Neural cell (in vitro differentiated cells): ENCODE results near the gene B4GALT1. TPM values are rescaled to one million over a fixed set of nuclear protein-coding genes. Genes with fewer than 3 reads are reported as not detected.

Experiments used
- H2AFZ ChIP-seq: fragments of 200-600, 300-800 bp; sonication (generic), shearing (Covaris generic); 2 replicates; pipeline ENCODE4 v1.6.0; 2014; ENCODE audit warnings: low read depth, mild to moderate bottlenecking, antibody characterized with exemption, low read length, moderate library complexity
- H3F3A ChIP-seq: fragments of 200-600 bp; shearing (Covaris generic); 2 replicates; pipeline ENCODE4 v1.6.1; 2016; ENCODE audit warnings: mild to moderate bottlenecking, moderate library complexity, mixed read lengths, antibody characterized with exemption, low read length; ENCODE audit not compliant: insufficient read depth, poor library complexity, severe bottlenecking
- H3K27ac ChIP-seq: fragments of 200-600, 300-800 bp; sonication (generic), shearing (Covaris generic); 2 replicates; pipeline ENCODE4 v1.5.1; 2014; ENCODE audit warnings: mild to moderate bottlenecking, low read length, moderate library complexity
- H3K27me3 ChIP-seq: fragments of 300-800, 200-600 bp; sonication (generic), shearing (Covaris generic); 2 replicates; pipeline ENCODE4 v1.6.0; 2014; ENCODE audit warnings: mild to moderate bottlenecking, low read depth, low read length, moderate library complexity; ENCODE audit not compliant: insufficient read depth
- H3K36me3 ChIP-seq: fragments of 300-800, 200-600 bp; sonication (generic), shearing (Covaris generic); 2 replicates; pipeline ENCODE4 v1.5.1; 2014; ENCODE audit warnings: mild to moderate bottlenecking, antibody characterized with exemption, low read length, moderate library complexity; ENCODE audit not compliant: insufficient read depth
- H3K4me2 ChIP-seq: fragments of 300-800, 200-600 bp; sonication (generic), shearing (Covaris generic); 2 replicates; pipeline ENCODE4 v1.6.0; 2014; ENCODE audit warnings: mild to moderate bottlenecking, low read length
- H3K4me3 ChIP-seq: fragments of 300-800, 200-600 bp; sonication (generic), shearing (Covaris generic); 2 replicates; pipeline ENCODE4 v1.5.1; 2014; ENCODE audit warnings: mild to moderate bottlenecking, low read length, moderate library complexity
- H3K79me2 ChIP-seq: fragments of 200-600 bp; shearing (Covaris generic); replicated peaks from 2 replicates; pipeline ENCODE4 v1.6.0; 2014; ENCODE audit warnings: mild to moderate bottlenecking, low read length, moderate library complexity; ENCODE audit not compliant: insufficient read depth
- H3K9ac ChIP-seq: fragments of 300-800, 200-600 bp; sonication (generic), shearing (Covaris generic); 2 replicates; pipeline ENCODE4 v1.6.1; 2016; ENCODE audit warnings: mild to moderate bottlenecking, low read length, mixed read lengths
- H3K9me2 ChIP-seq: fragments of 200-600 bp; shearing (Covaris generic); 2 replicates; pipeline ENCODE4 v1.6.1; 2016; ENCODE audit warnings: mild to moderate bottlenecking, low read length, mixed read lengths; ENCODE audit not compliant: insufficient read depth
- H3K9me3 ChIP-seq: fragments of 200-600, 300-800 bp; sonication (generic), shearing (Covaris generic); 2 replicates; pipeline ENCODE4 v1.6.1; 2016; ENCODE audit warnings: mild to moderate bottlenecking, mixed run types, low read length, moderate library complexity, mixed read lengths
- H4K20me1 ChIP-seq: fragments of 200-600 bp; shearing (Covaris generic); 2 replicates; pipeline ENCODE4 v1.6.1; 2016; ENCODE audit warnings: mild to moderate bottlenecking, mixed run types; ENCODE audit not compliant: insufficient read depth
- CTCF ChIP-seq: fragments of 450-650 bp; IDR thresholded peaks from 2 replicates; pipeline ENCODE4 v1.5.1; 2014; ENCODE audit warnings: antibody characterized with exemption, mild to moderate bottlenecking, moderate library complexity; ENCODE audit not compliant: poor library complexity, severe bottlenecking
- EP300 ChIP-seq: fragments of 450-650 bp; conservative IDR thresholded peaks from 2 replicates; pipeline ENCODE4 v1.6.1; 2014; ENCODE audit warnings: antibody characterized with exemption, mild to moderate bottlenecking, moderate library complexity; ENCODE audit not compliant: poor library complexity, severe bottlenecking
- EZH2 ChIP-seq: fragments of 200-600, 300-800 bp; shearing (Covaris generic), sonication (generic); IDR thresholded peaks from 2 replicates; pipeline ENCODE4 v1.6.1; 2014; ENCODE audit warnings: antibody characterized with exemption, low read length, borderline replicate concordance, mild to moderate bottlenecking; ENCODE audit not compliant: insufficient read depth, poor library complexity, severe bottlenecking
- MXI1 ChIP-seq: fragments of 450-650 bp; conservative IDR thresholded peaks from 2 replicates; pipeline ENCODE4 v1.6.1; 2014; ENCODE audit warnings: antibody characterized with exemption, mild to moderate bottlenecking; ENCODE audit not compliant: poor library complexity, severe bottlenecking
- POLR2AphosphoS5 ChIP-seq: IDR thresholded peaks from 2 replicates; pipeline ENCODE4 v1.6.1; 2012
- RAD21 ChIP-seq: fragments of 450-650 bp; conservative IDR thresholded peaks from 2 replicates; pipeline ENCODE4 v1.6.1; 2014; ENCODE audit warnings: antibody characterized with exemption, mild to moderate bottlenecking, moderate library complexity
- SMC3 ChIP-seq: fragments of 450-650 bp; conservative IDR thresholded peaks from 2 replicates; pipeline ENCODE4 v1.6.1; 2014; ENCODE audit warnings: antibody characterized with exemption, mild to moderate bottlenecking, moderate library complexity; ENCODE audit not compliant: poor library complexity
- TAF1 ChIP-seq: IDR thresholded peaks from 2 replicates; pipeline ENCODE4 v1.6.1; 2012; ENCODE audit warnings: low read depth
- polyA plus RNA-seq: library from polyadenylated mRNA; depleted of rRNA; stranded (reverse); fragments of >200 nt; gene quantifications from 2 replicates; pipeline ENCODE4 v1.2.3, GENCODE V29; 2014
- TF ChIP-seq, protein P1 (sequence below): IDR thresholded peaks from 2 replicates; pipeline ENCODE4 v1.6.1; 2012; ENCODE audit warnings: borderline replicate concordance

B4GALT1 gene
- polyA plus RNA-seq, 1 donor from 2014 or later, result 0.41 TPM

- Histone ChIP-seq H3K9me3 (no peaks in the 10 kb centered on the region), H3K79me2 (no peaks in the 10 kb centered on the region), H2AFZ (no peak overlapping the region), H3K9ac (no peak overlapping the region), H3K27ac (no peak overlapping the region), H3K4me2 (no peak overlapping the region), H4K20me1 (no peaks in the 10 kb centered on the region), H3K9me2 (no peaks in the 10 kb centered on the region), H3K4me3 (no peak overlapping the region), H3K36me3 (no peaks in the 10 kb centered on the region), H3F3A (no peaks in the 10 kb centered on the region), H3K27me3 (no peaks in the 10 kb centered on the region)
- TF ChIP-seq MXI1, result no peak
- no peak for TF ChIP-seq RAD21
- no peak for TF ChIP-seq CTCF
- no peak for TF ChIP-seq EZH2
- TF ChIP-seq, protein P1, sequence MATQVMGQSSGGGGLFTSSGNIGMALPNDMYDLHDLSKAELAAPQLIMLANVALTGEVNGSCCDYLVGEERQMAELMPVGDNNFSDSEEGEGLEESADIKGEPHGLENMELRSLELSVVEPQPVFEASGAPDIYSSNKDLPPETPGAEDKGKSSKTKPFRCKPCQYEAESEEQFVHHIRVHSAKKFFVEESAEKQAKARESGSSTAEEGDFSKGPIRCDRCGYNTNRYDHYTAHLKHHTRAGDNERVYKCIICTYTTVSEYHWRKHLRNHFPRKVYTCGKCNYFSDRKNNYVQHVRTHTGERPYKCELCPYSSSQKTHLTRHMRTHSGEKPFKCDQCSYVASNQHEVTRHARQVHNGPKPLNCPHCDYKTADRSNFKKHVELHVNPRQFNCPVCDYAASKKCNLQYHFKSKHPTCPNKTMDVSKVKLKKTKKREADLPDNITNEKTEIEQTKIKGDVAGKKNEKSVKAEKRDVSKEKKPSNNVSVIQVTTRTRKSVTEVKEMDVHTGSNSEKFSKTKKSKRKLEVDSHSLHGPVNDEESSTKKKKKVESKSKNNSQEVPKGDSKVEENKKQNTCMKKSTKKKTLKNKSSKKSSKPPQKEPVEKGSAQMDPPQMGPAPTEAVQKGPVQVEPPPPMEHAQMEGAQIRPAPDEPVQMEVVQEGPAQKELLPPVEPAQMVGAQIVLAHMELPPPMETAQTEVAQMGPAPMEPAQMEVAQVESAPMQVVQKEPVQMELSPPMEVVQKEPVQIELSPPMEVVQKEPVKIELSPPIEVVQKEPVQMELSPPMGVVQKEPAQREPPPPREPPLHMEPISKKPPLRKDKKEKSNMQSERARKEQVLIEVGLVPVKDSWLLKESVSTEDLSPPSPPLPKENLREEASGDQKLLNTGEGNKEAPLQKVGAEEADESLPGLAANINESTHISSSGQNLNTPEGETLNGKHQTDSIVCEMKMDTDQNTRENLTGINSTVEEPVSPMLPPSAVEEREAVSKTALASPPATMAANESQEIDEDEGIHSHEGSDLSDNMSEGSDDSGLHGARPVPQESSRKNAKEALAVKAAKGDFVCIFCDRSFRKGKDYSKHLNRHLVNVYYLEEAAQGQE, result no peak
- no peak for TF ChIP-seq POLR2AphosphoS5
- no peak for TF ChIP-seq TAF1
- no peak for TF ChIP-seq SMC3
- no peak for TF ChIP-seq EP300
Measured at GRCh38 chr9:33101104-33101951, 65.8 kb downstream of the B4GALT1 start.

DNA sequence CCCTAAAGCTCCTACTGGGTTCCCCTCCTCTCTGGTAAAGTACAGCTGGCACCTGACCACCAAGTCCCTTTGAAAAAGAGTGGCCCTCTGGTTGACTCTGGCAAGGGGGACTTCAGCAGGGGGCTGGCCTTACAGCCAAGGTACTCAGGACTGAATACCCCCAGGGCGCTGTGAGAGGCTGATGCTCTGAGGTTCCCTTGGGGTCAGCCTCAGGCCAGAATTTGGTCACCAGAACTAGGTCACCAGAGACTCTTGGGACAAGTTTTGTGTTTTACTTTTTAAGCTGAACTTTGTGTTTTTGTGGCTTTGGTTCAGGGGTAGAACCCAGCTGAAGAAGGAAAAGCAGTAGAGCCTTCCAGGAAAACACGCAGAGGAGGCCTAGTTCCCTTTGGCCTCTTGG is 67.4 kb downstream of the B4GALT1 start:
- TF ChIP-seq, protein P1, result no peak
- TF ChIP-seq RAD21, result no peak
- no peak for TF ChIP-seq CTCF
- no peak for TF ChIP-seq POLR2AphosphoS5
- no peaks in the 10 kb centered on the region for H4K20me1 ChIP-seq
- no peak overlapping the region for H3K27ac ChIP-seq
- no peak overlapping the region for H3K4me2 ChIP-seq
- no peak overlapping the region for H3K9ac ChIP-seq
- H3K27me3 ChIP-seq, result no peaks in the 10 kb centered on the region
- no peaks in the 10 kb centered on the region for H3K36me3 ChIP-seq
- no peak overlapping the region for H3K4me3 ChIP-seq
- H2AFZ ChIP-seq, result no peak overlapping the region
- H3K79me2 ChIP-seq, result no peaks in the 10 kb centered on the region
- H3K9me2 ChIP-seq, result no peaks in the 10 kb centered on the region
- no peaks in the 10 kb centered on the region for H3K9me3 ChIP-seq
- no peaks in the 10 kb centered on the region for H3F3A ChIP-seq
